H9 (cell line): Measurements from ENCODE around the gene HK3. TPM values are rescaled to one million over a fixed set of nuclear protein-coding genes. Genes with fewer than 3 reads are reported as not detected.

Source experiments
- DNase-seq: peaks from one replicate; pipeline ENCODE4 v3.0.0-alpha.2; 2017
- H2AFZ ChIP-seq: one replicate; pipeline ENCODE4 v1.6.1; 2013; ENCODE audit warnings: mild to moderate bottlenecking, low read length, control low read depth, moderate library complexity
- H2AK5ac ChIP-seq: 2 replicates; pipeline ENCODE4 v1.6.1; 2013; ENCODE audit warnings: low read length, control low read depth, mixed read lengths; ENCODE audit not compliant: insufficient read length
- H2BK120ac ChIP-seq: one replicate; pipeline ENCODE4 v1.6.1; 2013; ENCODE audit warnings: low read depth, mild to moderate bottlenecking, low read length, control low read depth, inconsistent platforms; ENCODE audit not compliant: poor library complexity, severe bottlenecking
- H2BK12ac ChIP-seq: 2 replicates; pipeline ENCODE4 v1.6.1; 2013; ENCODE audit warnings: low read length, control low read depth, mixed read lengths, low read depth; ENCODE audit not compliant: insufficient read length
- H2BK15ac ChIP-seq: 2 replicates; pipeline ENCODE4 v1.6.1; 2013; ENCODE audit warnings: low read depth, low read length, control low read depth
- H2BK20ac ChIP-seq: one replicate; pipeline ENCODE4 v1.6.1; 2013; ENCODE audit warnings: low read depth, mild to moderate bottlenecking, low read length, control low read depth, inconsistent platforms; ENCODE audit not compliant: poor library complexity, severe bottlenecking
- H2BK5ac ChIP-seq: 2 replicates; pipeline ENCODE4 v1.6.1; 2013; ENCODE audit warnings: low read length, control low read depth, mixed read lengths; ENCODE audit not compliant: insufficient read length
- H3K14ac ChIP-seq: 2 replicates; pipeline ENCODE4 v1.6.1; 2013; ENCODE audit warnings: low read length, control low read depth; ENCODE audit not compliant: insufficient read depth
- H3K18ac ChIP-seq: 2 replicates; pipeline ENCODE4 v1.6.1; 2013; ENCODE audit warnings: low read depth, mild to moderate bottlenecking, mixed read lengths, low read length, control low read depth; ENCODE audit not compliant: insufficient read length
- H3K23ac ChIP-seq: 2 replicates; pipeline ENCODE4 v1.6.1; 2013; ENCODE audit warnings: low read length, control low read depth, mixed read lengths, low read depth; ENCODE audit not compliant: insufficient read length
- H3K23me2 ChIP-seq: 2 replicates; pipeline ENCODE4 v1.6.1; 2013; ENCODE audit warnings: low read depth, mild to moderate bottlenecking, mixed read lengths, low read length, control low read depth; ENCODE audit not compliant: insufficient read length, poor library complexity, severe bottlenecking
- H3K27ac ChIP-seq: 2 replicates; pipeline ENCODE4 v1.5.1; 2013; ENCODE audit warnings: low read length, control low read depth, mixed read lengths, low read depth; ENCODE audit not compliant: insufficient read length
- H3K27me3 ChIP-seq: 2 replicates; pipeline ENCODE4 v1.6.1; 2013; ENCODE audit warnings: low read length, control low read depth, inconsistent platforms; ENCODE audit not compliant: insufficient read depth
- H3K4ac ChIP-seq: 2 replicates; pipeline ENCODE4 v1.6.1; 2013; ENCODE audit warnings: low read depth, mild to moderate bottlenecking, control low read depth, inconsistent platforms, low read length, moderate library complexity
- H3K4me1 ChIP-seq: 2 replicates; pipeline ENCODE4 v1.6.1; 2013; ENCODE audit warnings: low read length, control low read depth, inconsistent platforms; ENCODE audit not compliant: insufficient read depth
- H3K4me2 ChIP-seq: 2 replicates; pipeline ENCODE4 v1.6.1; 2013; ENCODE audit warnings: low read length, control low read depth, mixed read lengths; ENCODE audit not compliant: insufficient read length, insufficient read depth
- H3K56ac ChIP-seq: 2 replicates; pipeline ENCODE4 v1.6.1; 2013; ENCODE audit warnings: low read depth, mild to moderate bottlenecking, mixed read lengths, low read length, control low read depth; ENCODE audit not compliant: insufficient read length
- H3K79me1 ChIP-seq: 2 replicates; pipeline ENCODE4 v1.6.1; 2013; ENCODE audit warnings: low read depth, mild to moderate bottlenecking, moderate library complexity, low read length, control low read depth, inconsistent platforms; ENCODE audit not compliant: insufficient read depth, poor library complexity, severe bottlenecking
- H3K79me2 ChIP-seq: 2 replicates; pipeline ENCODE4 v1.6.1; 2013; ENCODE audit warnings: low read length, control low read depth, inconsistent platforms; ENCODE audit not compliant: insufficient read depth
- H3K9ac ChIP-seq: 2 replicates; pipeline ENCODE4 v1.6.1; 2013; ENCODE audit warnings: low read length, control low read depth, mixed read lengths; ENCODE audit not compliant: insufficient read length; ENCODE audit errors: extremely low read depth
- H3K9me3 ChIP-seq: one replicate; pipeline ENCODE4 v1.6.1; 2013; ENCODE audit warnings: low read depth, low read length, inconsistent platforms; ENCODE audit not compliant: control insufficient read depth
- H3T11ph ChIP-seq: one replicate; pipeline ENCODE4 v1.6.1; 2013; ENCODE audit warnings: mild to moderate bottlenecking, low read length, control low read depth, inconsistent platforms
- H4K20me1 ChIP-seq: one replicate; pipeline ENCODE4 v1.6.1; 2013; ENCODE audit not compliant: control insufficient read depth, insufficient read length, insufficient read depth
- H4K5ac ChIP-seq: 2 replicates; pipeline ENCODE4 v1.6.1; 2013; ENCODE audit warnings: low read depth, mild to moderate bottlenecking, mixed read lengths, low read length, control low read depth; ENCODE audit not compliant: insufficient read length
- H4K8ac ChIP-seq: replicated peaks from 2 replicates; pipeline ENCODE4 v1.6.1; 2013; ENCODE audit warnings: low read length, control low read depth, mixed read lengths, low read depth; ENCODE audit not compliant: insufficient read length
- H4K91ac ChIP-seq: 2 replicates; pipeline ENCODE4 v1.6.1; 2013; ENCODE audit warnings: low read depth, mild to moderate bottlenecking, moderate library complexity, mixed read lengths, low read length, control low read depth; ENCODE audit not compliant: insufficient read length
- H3K27ac Mint-ChIP-seq, 3 experiments: 2 replicates in 2 of 3; 3 replicates in 1 of 3; pipeline ENCODE4 v1.8.0; 2020 to 2021; ENCODE audit warnings: mixed read lengths in 3 of 3, mild to moderate bottlenecking in 1 of 3, moderate library complexity in 1 of 3
- H3K27me3 Mint-ChIP-seq: 2 replicates; pipeline ENCODE4 v1.8.0; 2021; ENCODE audit warnings: low read depth, mild to moderate bottlenecking, moderate library complexity, mixed read lengths
- H3K36me3 Mint-ChIP-seq, 3 experiments: 2 replicates in 2 of 3; 3 replicates in 1 of 3; pipeline ENCODE4 v1.8.0; 2020 to 2021; ENCODE audit warnings: low read depth in 3 of 3, mixed read lengths in 3 of 3; ENCODE audit not compliant: insufficient read depth in 1 of 3
- H3K4me1 Mint-ChIP-seq, 2 experiments: 2 replicates each; pipeline ENCODE4 v1.8.0; 2020; ENCODE audit warnings: mixed read lengths in 2 of 2
- H3K4me3 Mint-ChIP-seq, 2 experiments: 2 replicates in 1 of 2; 3 replicates in 1 of 2; pipeline ENCODE4 v1.8.0; 2020 to 2021; ENCODE audit warnings: mild to moderate bottlenecking in 2 of 2, mixed read lengths in 2 of 2, moderate library complexity in 1 of 2
- H3K9me3 Mint-ChIP-seq, 2 experiments: 2 replicates in 1 of 2; 3 replicates in 1 of 2; pipeline ENCODE4 v1.8.0; 2020; ENCODE audit warnings: mild to moderate bottlenecking in 2 of 2, mixed read lengths in 2 of 2, moderate library complexity in 1 of 2
- CTCF ChIP-seq: fragments of 200-600 bp; sonication (generic); conservative IDR thresholded peaks from 3 replicates; pipeline ENCODE4 v1.8.0; 2021; ENCODE audit warnings: antibody characterized with exemption, mild to moderate bottlenecking
- WGBS: extraction: QIAGEN DNeasy Blood & Tissue Kit; methylation state at CpG from one replicate; pipeline ENCODE4 v1.1.7; 2013; ENCODE audit warnings: missing lambda C conversion rate, low lambda C conversion rate, mixed read lengths; ENCODE audit not compliant: insufficient read length; ENCODE audit errors: extremely low coverage; 5-methylcytosine and 5-hydroxymethylcytosine counted together
- total RNA-seq: library from RNA; stranded (reverse); gene quantifications from 2 replicates; pipeline ENCODE4 v1.2.1, GENCODE V29; 2021

The HK3 gene
- total RNA-seq, 1 experiment from 2014 or later, result not detected

DNA sequence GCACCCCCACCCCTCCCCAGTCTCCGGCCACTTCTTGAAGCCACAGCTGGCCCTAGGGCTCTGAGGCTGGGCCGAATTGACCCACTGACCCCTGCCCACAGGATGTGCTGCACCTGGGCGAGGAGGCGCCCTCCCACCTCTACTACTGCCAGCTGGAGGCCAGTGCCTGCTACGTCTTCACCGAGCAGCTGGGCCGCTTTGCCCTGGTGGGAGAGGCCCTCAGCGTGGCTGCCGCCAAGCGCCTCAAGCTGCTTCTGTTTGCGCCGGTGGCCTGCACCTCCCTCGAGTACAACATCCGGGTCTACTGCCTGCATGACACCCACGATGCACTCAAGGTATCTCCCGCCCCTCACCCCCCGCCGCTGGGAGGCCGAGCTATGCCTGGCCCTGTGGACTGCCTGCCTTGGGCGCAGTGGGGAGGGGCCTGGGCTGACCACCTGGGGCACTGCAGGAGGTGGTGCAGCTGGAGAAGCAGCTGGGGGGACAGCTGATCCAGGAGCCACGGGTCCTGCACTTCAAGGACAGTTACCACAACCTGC lies 21.3 kb downstream of the HK3 start:
- no peak overlapping the region for H2BK120ac ChIP-seq
- no peak overlapping the region for H4K5ac ChIP-seq
- no peak overlapping the region for H3K9ac ChIP-seq
- no peak overlapping the region for H3K4me2 ChIP-seq
- no peak overlapping the region for H4K8ac ChIP-seq
- no peaks in the 10 kb centered on the region for H3K9me3 Mint-ChIP-seq
- no peak overlapping the region for H3K4me3 Mint-ChIP-seq
- no peak overlapping the region for H4K91ac ChIP-seq
- no peak overlapping the region for H3K18ac ChIP-seq
- H3T11ph ChIP-seq, result no peak overlapping the region
- TF ChIP-seq CTCF, result no peak
- H3K27ac ChIP-seq, result no peak overlapping the region
- no peaks in the 10 kb centered on the region for H3K23me2 ChIP-seq
- no peaks in the 10 kb centered on the region for H3K79me2 ChIP-seq
- no peaks in the 10 kb centered on the region for H3K27me3 ChIP-seq
- no peak overlapping the region for H3K56ac ChIP-seq
- H3K4me1 Mint-ChIP-seq, result peaks cover 2 to 14% of the 10 kb centered on the region in 2 experiments; a peak in 3 of 4 replicates
- H3K9me3 ChIP-seq, result no peaks in the 10 kb centered on the region
- H3K14ac ChIP-seq, result no peak overlapping the region; the same call in 1 of the 2 replicates
- H4K20me1 ChIP-seq, result no peaks in the 10 kb centered on the region
- H2BK12ac ChIP-seq, result no peak overlapping the region
- no peak overlapping the region for H2AFZ ChIP-seq
- H3K4me1 ChIP-seq, result no peaks in the 10 kb centered on the region
- H3K79me1 ChIP-seq, result no peaks in the 10 kb centered on the region
- no CpG with 5 or more reads among the region's 21 CpGs for WGBS
- no peak for DNase-seq
- no peak overlapping the region for H2BK15ac ChIP-seq
- no peak overlapping the region for H3K23ac ChIP-seq
- H3K27me3 Mint-ChIP-seq, result peaks cover 5% of the 10 kb centered on the region
- no peak overlapping the region for H2AK5ac ChIP-seq
- H3K27ac Mint-ChIP-seq, result no peak overlapping the region
- H3K4ac ChIP-seq, result no peak overlapping the region
- H2BK5ac ChIP-seq, result no peak overlapping the region
- H2BK20ac ChIP-seq, result no peak overlapping the region
- no peaks in the 10 kb centered on the region; a peak in 2 of 7 replicates for H3K36me3 Mint-ChIP-seq
